GM12872 (cell line): ENCODE data around the gene ARNT2.

Experiments
- CTCF ChIP-seq: IDR thresholded peaks from 3 replicates; pipeline ENCODE4 v1.5.1; 2011; ENCODE audit warnings: low read depth, mild to moderate bottlenecking, low read length, moderate library complexity; ENCODE audit not compliant: insufficient read depth

ARNT2 gene

GRCh38 chr15:80574590-80574989 lies 170.4 kb downstream of the ARNT2 start:
- TF ChIP-seq CTCF, result no peak

GRCh38 chr15:80576519-80577090 lies 172.4 kb downstream of the ARNT2 start:
- TF ChIP-seq CTCF, result no peak

GRCh38 chr15:80577552-80578205 lies 173.5 kb downstream of the ARNT2 start:
- TF ChIP-seq CTCF, result no peak

- TF ChIP-seq CTCF, result no peak
These were observed 174.0 kb downstream of the ARNT2 start for GRCh38 chr15:80578206-80578595.

GRCh38 chr15:80578871-80579270 lies 174.7 kb downstream of the ARNT2 start:
- no peak for TF ChIP-seq CTCF

GRCh38 chr15:80579611-80580010 lies 175.4 kb downstream of the ARNT2 start:
- no peak for TF ChIP-seq CTCF

- no peak for TF ChIP-seq CTCF
These were observed 175.9 kb downstream of the ARNT2 start for GRCh38 chr15:80580106-80580505.
